Lower leg skin (tissue), 3 donors: Measurements from ENCODE around the gene RASSF10.

Source experiments
- CTCF ChIP-seq, 3 donors: fragments of 450-650 bp; IDR thresholded peaks; one replicate each; pipeline ENCODE4 v1.5.1; 2016; ENCODE audit warnings: antibody characterized with exemption in 3 of 3, mild to moderate bottlenecking in 3 of 3, moderate library complexity in 2 of 3
- POLR2A ChIP-seq, 2 donors: fragments of 450-650 bp; IDR thresholded peaks; one replicate each; pipeline ENCODE4 v1.6.1; 2016 to 2017; ENCODE audit warnings: antibody characterized with exemption in 2 of 2, mild to moderate bottlenecking in 1 of 2, moderate library complexity in 1 of 2

- TF ChIP-seq CTCF (IDR thresholded peaks at IDR 0.05) (no peak), POLR2A (IDR thresholded peaks at IDR 0.05) (no peak)
These were observed 15.5 kb upstream of the RASSF10 start for GRCh38 chr11:12993626-12994025.
